ENCODE data around the gene SAFB.

DNA sequence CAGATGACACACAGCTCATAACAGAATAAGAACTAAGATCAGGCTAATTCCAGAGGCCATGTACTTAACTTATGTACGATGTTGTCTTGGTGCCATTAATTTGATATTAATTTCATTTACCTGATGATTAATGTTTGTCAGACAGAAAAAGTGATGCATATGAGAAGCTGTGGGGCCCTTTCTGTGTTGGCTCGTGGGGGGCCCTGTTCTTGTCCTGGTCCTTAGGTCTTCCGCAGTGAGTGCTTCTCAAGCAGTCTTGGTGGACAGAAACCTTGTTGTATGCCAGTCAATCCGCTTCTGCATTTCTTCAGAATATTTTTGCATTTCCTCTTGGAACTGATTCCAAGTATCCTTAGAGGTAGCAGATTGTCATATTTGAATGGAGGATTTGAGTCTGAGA, 20.2 kb downstream of the SAFB start:
- no peak for TF ChIP-seq ARNTL (CRISPR knock-in tag; IDR thresholded peaks at IDR 0.05; ENCODE audit: borderline replicate concordance, low read depth)
- no peak for TF ChIP-seq ZFP3 (CRISPR knock-in tag; IDR thresholded peaks at IDR 0.05)
- TF ChIP-seq, protein P1, sequence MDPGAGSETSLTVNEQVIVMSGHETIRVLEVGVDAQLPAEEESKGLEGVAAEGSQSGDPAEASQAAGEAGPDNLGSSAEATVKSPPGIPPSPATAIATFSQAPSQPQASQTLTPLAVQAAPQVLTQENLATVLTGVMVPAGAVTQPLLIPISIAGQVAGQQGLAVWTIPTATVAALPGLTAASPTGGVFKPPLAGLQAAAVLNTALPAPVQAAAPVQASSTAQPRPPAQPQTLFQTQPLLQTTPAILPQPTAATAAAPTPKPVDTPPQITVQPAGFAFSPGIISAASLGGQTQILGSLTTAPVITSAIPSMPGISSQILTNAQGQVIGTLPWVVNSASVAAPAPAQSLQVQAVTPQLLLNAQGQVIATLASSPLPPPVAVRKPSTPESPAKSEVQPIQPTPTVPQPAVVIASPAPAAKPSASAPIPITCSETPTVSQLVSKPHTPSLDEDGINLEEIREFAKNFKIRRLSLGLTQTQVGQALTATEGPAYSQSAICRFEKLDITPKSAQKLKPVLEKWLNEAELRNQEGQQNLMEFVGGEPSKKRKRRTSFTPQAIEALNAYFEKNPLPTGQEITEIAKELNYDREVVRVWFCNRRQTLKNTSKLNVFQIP (CRISPR knock-in tag; IDR thresholded peaks at IDR 0.05; ENCODE audit: borderline replicate concordance, low read depth), result no peak
- no peak for TF ChIP-seq ISL1 (CRISPR knock-in tag; IDR thresholded peaks at IDR 0.05)
- TF ChIP-seq, protein P2, sequence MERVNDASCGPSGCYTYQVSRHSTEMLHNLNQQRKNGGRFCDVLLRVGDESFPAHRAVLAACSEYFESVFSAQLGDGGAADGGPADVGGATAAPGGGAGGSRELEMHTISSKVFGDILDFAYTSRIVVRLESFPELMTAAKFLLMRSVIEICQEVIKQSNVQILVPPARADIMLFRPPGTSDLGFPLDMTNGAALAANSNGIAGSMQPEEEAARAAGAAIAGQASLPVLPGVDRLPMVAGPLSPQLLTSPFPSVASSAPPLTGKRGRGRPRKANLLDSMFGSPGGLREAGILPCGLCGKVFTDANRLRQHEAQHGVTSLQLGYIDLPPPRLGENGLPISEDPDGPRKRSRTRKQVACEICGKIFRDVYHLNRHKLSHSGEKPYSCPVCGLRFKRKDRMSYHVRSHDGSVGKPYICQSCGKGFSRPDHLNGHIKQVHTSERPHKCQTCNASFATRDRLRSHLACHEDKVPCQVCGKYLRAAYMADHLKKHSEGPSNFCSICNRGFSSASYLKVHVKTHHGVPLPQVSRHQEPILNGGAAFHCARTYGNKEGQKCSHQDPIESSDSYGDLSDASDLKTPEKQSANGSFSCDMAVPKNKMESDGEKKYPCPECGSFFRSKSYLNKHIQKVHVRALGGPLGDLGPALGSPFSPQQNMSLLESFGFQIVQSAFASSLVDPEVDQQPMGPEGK (CRISPR knock-in tag; IDR thresholded peaks at IDR 0.05; ENCODE audit: borderline replicate concordance), result no peak
